NCI-H1092 (cell line): ENCODE data around the gene SPOCD1.

ENCODE experiments used
- DNase-seq: peaks from one replicate; lab custom pipeline; 2025; lab: John Stamatoyannopoulos, UW

SPOCD1 gene

DNA sequence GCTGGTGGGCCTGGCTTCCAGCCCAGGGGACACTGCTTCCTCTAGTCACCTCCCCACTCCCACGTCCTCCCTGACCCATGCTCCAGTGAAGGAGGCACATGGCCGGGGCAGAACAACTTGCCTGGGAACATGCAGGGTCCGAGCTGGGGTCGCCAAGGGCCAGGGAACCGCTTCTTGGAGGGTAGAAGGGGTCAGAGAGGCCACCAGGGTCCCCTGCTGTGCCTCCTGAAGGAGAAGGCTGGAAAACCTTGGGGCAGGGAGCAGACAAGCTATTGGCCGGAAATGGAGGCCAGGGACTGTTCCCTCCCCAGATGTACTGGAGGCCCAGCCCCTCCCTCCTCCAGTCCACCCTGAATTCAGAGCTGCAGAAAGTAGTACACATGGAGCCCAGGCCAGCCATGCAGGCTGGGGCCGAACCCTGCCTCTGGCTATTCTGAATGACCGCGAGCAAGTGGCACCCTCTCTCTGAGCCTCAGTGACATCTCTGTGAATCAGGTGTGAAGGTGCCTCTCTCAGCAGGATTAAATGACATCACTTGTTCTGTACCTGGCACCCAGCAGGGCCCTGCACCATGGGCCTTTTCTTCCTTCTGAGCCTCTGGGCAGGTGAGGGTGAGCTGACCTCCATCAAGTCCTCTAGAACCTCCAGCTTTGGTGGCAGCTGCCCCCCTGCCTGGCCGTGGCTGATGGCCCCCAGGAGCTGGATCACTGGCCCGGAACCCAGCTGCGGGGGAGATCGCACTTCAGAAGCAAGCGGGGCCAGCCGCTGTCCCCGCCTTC lies 15.7 kb downstream of the SPOCD1 start:
- DNase-seq: no peak

DNA sequence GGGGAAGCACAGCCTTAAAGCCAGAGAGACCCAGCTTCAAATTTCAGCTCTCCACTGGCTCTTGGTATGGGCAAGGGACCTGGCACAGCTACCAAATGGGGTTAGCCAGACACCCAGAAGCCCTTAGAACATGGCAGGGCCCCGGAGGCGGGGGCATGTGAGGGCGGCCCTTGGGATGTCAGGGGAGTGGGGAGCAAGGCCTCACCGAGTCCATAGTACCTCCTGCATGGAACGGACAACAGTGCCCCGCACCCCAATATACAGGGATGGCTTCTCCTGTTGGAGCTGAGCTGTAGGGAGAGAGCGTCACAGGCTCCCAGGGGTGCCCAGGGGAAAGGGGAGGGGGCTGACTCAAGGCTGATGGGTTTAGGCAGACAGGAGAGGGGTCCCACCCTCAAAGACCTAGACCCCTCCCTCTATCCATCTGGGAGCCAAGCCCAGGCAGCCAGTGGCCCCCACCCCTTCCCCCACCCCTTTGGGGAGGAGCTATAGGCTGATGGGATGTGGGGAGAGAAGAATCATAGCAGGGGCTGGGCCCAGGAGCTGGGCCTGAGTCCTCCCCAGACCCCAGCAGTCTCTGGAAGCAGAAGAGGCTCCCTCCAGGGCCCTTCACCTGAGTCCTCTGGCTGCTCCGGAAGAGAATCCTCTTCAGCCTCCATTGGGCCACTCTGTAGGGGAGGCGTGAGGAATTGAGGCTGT lies 16.5 kb downstream of the SPOCD1 start:
- DNase-seq: no peak

DNA sequence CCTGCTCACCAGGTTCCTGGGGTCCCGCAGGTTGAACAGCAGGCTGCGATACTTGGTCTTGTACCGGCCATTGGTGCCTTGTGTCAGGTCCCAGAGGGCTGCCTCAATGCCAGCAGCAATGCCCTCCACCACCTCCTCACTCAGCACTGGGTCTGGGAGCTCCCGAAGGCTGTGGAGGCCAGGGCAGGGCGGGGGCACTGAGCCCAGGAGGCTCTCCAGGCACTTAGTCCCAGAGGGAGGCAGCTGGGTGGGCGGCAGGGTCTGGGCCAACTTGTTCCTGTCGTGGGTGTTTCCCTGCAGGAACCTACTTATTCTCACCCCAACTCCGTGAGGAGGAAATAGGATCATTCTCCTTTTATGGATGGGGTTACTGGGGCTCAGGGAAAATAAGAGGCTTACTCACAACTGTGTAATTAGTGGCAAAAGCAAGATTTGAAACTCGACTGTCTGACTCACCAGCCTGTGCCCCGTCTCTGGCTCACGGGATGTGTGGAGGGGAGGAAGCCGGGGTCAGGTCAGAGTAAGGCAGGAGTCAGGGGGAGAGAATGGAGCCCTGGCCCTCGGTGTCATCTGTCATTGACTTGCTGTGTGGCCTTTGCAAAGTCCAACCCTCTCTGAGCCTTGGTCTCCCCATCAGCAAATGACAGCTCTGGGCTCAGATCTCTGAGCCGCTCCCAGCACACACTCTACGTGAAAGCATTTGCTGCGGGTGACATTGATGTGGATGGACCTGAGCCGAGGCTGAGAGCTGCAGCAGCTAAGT lies 17.2 kb downstream of the SPOCD1 start:
- DNase-seq: no peak

DNA sequence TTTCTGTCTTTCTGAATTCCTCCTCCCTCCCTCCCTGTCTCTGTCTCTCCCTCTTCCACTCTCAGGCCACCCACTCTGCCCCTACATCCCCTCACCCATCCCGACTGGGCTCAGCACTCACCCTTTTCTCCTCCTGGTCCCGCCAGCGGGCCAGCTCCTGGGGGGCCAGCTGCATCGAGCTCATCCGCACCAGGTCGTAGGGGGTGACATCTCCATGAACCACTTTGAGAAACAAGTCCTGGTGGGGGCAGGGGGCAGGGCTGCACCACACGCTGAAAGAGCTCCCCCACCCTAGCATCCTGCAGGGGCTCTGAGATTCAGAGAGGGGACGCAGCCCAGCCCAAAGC lies 17.8 kb downstream of the SPOCD1 start:
- no peak for DNase-seq

DNA sequence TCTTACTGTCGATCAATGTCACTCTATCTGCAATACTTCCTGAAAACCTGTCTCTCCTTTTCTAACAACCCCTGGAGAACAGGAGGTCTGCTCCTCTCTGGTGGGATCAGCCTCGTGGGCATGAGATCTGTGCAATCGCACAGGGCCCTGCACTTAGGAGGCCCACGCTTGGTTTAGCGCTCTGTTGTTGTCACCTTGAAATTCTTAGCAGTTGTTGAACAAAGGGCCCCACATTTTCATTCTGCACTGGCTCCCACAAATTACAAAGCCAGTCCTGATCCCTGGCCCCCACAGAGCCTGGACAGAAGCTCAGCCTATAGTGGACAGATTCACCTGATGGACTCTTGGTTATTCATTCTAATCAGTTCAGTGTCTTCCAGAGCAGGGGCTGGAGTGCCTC lies 18.6 kb downstream of the SPOCD1 start:
- DNase-seq: no peak

DNA sequence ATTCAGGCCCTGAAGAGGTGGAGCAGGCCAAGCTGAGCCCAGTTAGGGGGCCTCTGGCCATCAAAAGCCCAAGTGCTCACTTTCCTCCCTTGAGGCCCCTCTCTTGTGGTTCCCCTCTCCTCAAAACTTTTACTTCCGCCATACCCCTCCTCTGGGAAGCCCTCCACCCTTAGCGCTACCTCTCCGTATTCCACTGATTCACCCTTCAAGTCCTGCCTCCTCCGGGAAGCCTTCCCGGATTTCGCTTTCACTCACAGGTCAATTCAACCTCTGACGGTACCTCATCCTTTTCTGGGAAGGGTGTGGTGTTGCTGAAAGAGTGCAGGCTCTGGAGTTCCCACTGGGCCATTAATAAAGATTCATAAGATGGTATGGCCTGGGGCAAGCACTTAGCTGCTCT lies 19.1 kb downstream of the SPOCD1 start:
- DNase-seq: no peak

DNA sequence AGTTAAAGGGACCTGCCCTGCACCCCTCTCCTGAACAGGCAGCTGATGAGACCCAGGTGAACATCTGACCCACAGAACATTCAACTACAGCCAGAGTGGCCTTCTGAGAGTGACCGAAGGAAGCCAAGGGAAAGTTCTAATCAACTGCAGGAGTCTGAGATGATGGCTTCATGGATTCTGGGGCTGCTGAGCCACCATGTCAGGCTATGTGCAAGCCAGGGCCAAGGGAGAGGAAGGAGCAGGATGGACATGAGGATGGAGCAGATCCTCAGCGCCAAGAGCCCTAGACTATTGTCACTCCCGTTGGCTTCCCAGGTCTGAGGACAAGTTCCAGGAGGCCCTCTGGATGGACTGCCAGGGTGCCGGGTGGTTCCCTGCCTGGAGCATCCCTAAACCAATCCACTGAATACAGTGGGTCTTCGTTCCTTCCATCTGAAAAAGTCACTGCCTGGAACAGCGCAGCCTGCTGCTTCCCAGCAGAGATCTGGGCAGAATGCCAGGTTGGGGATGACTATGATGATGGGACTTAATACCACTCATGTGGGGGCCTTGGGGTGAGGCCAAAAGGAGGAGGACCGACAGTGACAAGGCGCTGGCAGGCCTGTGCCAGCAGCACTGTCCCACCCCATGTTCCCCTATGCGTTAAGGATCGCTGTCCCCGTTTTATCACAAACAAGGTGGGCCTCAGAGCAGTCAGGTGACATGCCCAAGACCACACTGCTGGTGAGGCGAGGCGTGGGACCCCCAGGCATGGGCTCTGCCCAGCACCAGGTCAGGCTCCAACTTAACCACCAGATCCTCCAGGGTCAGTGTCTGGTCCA lies 19.8 kb downstream of the SPOCD1 start:
- peak; percentile 59 for DNase-seq

DNA sequence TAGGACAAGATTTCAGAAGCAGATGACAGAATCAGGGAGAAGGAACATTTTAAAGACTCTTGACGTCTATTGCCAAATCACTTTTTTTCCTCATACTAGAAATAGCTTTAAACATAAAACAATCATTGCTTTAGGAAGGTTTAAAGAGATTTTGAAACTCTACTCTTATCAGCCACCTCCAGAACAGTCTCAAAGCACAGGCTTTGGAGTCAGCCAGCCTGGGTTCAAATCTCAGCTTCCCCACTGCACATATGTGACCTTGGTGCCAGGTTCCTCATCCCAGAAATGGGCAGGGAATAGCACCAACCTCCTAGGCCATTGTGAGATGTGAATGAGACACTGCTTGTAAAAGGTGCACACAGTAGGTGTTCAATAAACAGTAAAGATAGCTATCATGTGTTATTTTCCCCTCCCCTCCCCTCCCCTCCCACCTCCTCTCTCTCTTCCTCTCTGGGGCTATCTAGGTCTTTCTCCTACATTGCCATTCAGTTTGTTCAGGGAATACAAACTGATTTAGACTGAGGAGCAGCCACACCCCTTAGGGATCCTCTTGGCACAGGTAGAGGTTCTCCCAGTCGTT lies 20.6 kb downstream of the SPOCD1 start:
- no peak for DNase-seq

DNA sequence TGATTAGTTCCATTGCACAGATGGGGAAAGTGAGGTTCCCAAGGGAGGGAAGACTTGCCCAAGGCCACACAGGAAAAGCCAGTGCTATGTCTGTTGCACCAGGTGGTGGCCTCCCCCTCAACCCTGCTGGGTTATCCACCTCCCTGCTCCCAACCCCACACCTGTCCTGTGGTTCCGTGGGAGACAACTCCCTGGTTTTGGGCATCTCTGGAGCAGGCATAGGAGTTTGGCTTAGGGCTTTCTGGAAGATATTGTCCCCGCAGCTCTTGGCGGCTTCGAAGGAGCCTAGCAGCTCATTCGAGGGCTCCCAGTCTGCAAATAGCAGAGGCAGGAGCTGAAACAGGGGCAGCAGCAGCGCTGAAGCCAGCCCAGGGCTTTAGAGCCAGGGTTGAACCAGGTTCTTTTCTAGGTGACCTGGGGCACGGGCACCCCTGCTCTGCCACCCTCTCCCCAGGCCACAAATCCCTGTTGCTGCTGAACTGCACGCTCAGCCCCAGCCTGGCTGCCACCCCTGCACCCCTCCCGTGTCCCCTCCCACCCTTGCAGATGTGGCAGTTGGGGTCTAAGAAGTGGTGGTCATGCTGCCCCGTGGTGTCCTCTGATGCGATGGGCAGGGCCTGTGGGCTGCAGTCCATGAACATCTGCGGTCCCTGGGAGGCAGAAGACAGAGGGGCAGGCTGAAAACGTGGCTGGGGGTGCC lies 22.1 kb downstream of the SPOCD1 start:
- no peak for DNase-seq

DNA sequence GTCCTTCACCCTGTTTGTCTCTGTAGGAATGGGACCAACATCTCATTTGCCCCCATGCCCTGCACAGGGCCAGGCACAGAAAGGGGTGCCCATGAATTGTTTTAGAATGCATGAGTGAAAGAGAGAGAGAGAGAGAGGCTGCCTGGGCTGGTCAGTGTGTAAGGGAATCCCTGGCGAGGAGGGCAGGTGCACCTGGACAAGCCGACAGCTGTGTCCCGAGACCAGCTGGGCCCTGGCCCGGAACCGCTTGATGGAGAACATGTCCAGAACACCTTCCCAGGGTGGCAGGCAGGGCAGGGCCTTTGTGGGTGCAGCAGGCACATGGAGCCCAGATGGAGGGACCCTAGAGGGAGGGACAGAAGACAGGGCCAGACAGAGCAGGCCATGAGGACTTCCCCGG lies 22.7 kb downstream of the SPOCD1 start:
- no peak for DNase-seq

DNA sequence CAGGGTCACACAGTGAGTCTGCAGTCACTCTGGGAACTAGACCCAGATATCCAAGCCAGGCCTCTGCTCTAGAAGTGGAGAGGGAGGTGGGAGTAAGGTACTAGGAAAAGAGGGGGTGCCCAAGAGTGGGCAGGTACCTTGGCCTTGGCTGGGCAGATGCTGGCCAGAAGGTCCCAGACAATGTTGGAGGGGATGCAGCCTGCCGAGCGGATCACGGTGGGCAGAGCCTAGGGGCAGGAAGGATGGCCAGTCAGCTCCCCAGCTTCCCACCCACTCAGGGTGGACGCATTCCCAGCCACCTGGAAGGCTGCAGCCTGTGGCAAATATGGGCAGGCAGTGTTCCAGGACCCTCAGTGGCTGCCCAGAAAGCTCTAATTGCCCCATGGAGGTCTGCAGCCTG lies 23.3 kb downstream of the SPOCD1 start:
- no peak for DNase-seq

DNA sequence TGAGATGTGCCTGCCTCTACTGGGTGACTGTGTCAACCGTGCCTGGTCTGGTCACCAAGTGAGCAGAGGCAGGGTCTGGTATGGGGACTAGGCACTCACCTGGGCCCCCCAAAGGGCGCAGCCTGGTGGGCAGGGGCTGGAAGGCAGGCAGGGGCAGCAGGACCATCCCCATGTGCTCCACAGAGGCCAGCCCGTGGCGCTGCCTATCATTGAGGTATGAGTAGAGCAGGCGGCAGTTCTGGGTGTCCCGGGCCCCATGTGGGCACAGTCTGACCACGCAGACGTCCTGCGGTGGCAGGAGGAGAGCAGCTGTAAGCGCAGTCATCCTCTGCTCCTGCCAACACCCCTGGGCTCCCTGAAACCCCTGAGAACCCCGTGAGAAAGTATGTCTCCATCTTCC lies 23.7 kb downstream of the SPOCD1 start:
- no peak for DNase-seq

DNA sequence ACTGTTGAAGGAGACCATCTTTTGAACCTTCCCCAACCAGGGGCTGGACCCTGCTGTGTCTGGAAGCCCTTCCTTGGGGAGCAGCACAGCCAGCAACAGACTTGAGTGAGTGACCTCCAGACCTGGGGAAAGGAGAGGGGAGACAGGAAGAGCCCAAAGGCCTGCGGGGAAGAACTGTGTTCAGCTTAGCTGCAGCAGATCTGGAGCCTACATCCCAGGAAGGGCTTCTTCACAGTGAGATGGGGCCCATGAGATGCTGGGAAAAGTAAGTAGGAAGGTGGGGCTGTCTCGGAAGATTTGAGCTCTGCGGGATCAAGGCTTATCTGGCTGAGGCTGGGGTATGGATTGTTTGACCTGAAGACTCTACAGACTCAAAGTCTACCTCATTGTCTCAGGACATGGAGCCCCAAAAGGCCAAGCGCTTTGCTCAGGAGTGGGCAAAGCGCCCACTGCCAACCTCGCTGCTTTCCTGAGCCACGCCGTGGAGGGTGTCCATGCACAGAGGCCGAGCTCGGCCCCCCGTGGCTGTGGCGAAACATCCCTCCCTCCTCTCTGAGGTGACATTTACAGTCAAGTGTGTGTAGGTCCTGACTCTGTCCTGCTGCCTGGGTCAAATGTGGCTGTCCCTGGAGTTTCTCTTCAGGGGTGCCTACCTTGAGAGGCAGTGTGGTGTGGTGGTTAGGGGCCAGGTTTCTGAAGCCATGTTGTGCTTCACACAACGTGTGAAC lies 24.5 kb downstream of the SPOCD1 start:
- DNase-seq: no peak

DNA sequence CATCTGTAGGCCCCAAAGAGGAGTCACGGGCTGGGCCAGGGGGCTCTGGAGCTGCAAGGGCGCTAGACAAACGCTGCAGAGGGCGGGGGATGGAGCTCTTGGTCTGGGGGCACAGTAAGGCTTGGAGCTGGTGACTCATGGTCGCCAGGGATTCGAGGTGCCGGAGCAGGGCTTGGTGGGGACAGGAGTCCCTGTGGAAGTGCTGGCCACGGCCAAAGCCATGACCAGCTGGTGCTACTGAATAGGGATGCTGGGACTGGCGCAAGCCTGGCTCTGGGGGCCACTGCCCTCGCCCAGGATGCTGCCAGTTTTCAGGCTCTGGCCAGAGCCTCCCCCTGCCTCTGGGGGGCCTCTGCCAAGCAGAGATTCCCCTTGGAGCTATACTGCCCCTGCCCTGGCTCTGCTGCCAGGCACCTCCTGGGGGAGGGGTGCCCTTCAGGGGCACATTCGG lies 25.2 kb downstream of the SPOCD1 start:
- DNase-seq: no peak

DNA sequence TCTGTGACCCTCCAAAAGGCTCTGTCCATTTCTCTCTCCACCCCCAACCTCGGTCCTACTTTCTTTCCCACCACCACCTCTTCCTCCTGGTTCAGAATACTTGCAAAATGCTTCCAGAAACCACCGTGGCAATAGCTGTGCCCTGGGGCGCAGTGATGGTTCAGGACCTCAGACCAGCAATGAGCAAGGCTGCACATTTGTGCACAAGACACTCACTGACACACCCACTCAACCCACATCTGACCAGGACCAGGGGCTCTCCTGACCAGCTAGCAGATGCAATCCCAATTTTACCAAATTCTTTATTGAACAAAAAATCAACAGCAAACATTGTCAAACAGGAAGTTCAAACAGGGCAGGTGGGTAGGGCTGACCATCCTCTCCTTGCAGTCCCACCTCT lies 25.7 kb downstream of the SPOCD1 start:
- no peak for DNase-seq

DNA sequence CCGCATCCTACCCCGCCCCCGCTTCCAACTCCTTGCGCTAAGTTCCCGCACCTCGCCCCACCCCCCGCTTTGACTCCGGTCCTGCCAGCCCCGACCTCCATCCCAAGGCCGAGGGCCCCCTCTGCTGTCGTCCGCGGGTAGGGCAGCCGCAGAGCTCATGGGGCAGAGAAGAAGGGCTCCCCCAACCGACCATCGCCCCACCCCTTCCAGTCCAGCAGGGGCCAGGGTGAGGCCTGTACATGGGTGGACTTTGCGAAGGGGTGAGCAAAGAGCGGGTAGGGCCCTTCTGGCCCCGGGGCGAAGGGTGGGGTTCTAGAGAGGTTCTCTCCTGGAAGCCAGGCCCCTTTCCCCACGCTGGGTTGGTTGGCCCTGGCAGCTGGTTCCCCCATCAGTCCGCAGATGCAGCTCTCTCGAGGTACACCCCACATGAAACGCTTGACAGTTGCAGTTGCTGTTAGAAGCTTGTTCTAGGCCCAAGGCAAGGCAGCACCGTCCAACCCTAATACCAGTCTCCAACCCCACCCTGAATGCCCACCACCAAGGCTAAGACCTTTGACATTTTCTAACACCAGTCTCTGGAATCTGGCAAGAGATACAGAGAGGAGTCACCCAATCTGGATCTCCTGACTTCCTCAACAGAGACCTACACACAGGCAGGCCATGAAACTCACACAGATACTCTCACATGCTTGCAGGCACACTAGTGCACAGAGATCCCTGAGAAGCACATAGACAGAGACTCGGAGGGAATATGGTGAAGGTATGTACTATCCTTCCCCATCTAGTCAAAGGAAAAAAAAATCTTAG lies 26.4 kb downstream of the SPOCD1 start:
- peak; percentile 83 for DNase-seq

DNA sequence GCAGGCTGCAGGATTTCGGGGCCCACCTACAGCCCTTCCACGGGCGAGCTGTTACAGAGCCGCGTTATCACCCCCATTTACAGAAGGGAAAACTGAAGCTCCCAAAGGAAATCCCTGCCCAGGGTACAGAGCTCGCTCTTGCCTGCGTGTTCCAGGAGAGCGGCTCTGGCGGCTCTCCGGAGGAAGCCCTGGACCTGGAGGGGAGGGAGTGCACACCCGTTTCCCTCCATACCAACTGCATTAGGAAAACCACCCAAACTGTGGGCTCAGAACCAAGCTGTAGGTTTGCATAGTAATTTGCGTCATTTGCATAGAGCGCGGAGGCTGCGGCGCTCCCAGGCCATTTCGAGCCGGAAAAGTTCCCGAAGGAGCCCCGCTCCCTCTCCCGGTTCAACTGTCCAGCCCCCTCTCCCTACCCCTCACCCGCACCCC lies 27.0 kb downstream of the SPOCD1 start:
- DNase-seq: peak; percentile 48

DNA sequence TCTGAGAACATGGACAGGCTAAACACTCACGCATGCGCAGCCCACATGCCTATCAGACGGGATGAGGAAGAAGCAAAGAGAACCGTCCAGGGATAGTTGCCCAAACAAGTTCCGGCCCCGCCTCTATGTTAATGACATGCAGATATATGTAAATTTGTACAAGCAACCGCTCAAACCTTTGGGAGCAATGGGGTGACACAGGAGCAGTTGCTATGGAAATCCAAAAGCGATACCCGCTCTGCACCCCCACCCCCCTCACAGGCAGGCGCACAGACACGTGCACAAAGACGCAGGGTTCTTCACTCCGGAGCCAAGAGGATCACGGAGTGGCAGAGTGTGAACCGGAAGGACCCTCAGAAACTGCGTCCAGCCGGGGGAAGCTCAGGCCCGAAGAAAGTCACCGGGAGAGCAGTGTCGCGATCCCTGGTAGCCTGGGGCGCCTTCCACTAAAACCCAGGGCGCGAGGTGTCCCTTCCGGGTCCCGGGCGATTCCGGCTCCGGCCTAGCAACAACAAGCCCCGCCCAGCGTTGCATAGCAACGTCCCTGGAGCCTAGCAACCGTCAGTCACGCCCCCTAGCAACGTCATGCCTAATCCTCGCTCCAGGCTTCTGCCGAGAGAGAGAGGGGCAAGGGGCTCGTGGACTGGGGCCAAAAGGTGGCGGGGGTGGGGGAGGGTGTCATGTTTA lies 27.5 kb downstream of the SPOCD1 start:
- peak; percentile 45 for DNase-seq

DNA sequence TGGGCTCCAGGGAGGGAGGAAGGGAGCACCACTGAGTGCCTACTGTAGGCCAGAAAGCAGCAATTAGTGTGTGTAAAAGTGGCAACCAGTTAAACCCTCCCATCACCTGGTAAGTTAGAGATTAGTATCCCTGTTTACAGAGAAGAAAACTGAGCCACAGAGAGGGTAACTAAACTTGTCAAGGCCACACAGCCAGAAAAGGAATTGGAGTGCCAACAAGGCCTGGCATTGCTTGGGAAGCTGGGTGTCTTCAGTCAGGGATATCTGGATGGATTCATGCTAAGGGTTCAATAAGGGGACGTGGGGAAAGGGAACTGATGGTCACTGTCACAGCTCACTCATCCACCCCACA lies 28.1 kb downstream of the SPOCD1 start:
- DNase-seq: no peak
